Frontal cortex (tissue), 4 donors: Measurements from ENCODE around the gene MCL1. TPM values are rescaled to one million over a fixed set of nuclear protein-coding genes. Genes with fewer than 3 reads are reported as not detected.
"Not testable (repeated sequence)": the region's sequence is repeated elsewhere in the genome, so short reads cannot be mapped to it uniquely, and the experiment has no call there.

Experiments
- DNase-seq, 2 donors: peaks; one replicate each; pipeline ENCODE4 v3.0.0; 2012; ENCODE audit warnings: low spot score in 2 of 2
- FAIRE-seq: peaks from 2 replicates; lab custom pipeline; 2012; peaks lifted over from hg19 to GRCh38; lab: Jason Lieb, UNC
- total RNA-seq: library from RNA; depleted of rRNA; stranded (reverse); fragments of >200 nt; gene quantifications from one replicate; pipeline ENCODE4 v1.2.3, GENCODE V29; 2014
- donor health status: control.
- donor health status: control.
- donor health status: control.

Gene MCL1
- total RNA-seq, result 110 TPM

GRCh38 chr1:150579110-150579944 is at the start of gene MCL1:
MCL1 (minus strand) TSS chr1:150579610; CDS start chr1:150579530, 80 bp downstream.
- FAIRE-seq (no peak), DNase-seq (peak; percentile 94 to 97)

DNA sequence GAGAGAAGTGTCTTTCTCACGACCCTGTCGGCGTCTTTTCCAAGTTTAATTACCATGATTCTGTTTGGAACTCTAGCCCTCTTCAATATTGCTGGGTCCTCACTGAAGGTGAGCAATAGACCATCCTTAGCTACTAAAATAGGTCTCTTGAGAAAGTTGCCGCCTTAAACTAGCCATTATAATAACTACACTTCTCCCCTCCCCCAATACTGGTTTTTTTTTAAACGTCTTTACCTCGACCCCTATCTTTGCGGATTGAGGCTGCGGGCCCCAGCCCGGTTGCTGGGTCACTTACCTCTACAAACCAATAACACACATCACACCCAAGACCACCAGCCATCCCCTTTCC is 49.3 kb upstream of the MCL1 start:
- FAIRE-seq, result no peak

GRCh38 chr1:150627826-150628410 is 48.5 kb upstream of the MCL1 start:
- DNase-seq (no peak), FAIRE-seq (no peak)

More for the DNA sequence above, 49.3 kb upstream of the MCL1 start:
- no peak for DNase-seq

DNA sequence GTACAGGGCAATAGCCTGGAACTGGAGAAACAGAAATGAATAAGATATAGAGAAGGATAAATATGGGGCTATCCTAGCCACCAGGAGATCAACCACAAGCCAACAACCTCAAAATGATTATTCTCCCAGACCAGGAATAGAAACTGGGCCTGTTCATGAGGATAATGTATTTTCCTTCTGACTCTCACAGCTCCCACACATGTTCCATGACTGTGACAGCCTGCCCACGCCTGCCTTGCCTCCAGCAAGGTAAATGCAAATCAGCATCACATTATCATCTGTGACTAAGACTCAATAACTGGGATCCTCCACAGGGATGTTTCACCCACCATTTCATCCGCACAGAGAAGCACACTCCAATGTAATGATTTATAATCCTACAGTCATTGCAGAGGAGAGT is 46.7 kb upstream of the MCL1 start:
- DNase-seq (no peak), FAIRE-seq (no peak)

DNA sequence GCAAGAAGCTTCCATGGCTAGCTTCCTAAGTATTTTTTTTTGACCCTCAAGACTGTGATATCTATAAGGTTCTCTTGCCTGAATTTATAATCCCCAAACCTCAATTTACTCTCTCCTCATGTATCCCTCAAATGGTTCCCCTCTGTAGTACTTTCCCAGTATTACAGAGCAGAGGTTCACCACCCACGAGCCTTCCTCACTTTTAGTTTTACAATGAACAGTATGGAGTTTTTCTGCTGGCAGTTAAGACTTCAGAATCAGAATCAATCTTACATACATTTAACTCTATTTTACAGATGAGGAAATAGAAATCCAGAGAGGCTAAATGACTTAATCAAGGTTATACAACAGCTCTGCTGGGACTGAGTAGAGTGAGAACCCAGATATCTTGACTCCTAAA is 45.1 kb upstream of the MCL1 start:
- not testable (repeated sequence) for DNase-seq, FAIRE-seq

DNA sequence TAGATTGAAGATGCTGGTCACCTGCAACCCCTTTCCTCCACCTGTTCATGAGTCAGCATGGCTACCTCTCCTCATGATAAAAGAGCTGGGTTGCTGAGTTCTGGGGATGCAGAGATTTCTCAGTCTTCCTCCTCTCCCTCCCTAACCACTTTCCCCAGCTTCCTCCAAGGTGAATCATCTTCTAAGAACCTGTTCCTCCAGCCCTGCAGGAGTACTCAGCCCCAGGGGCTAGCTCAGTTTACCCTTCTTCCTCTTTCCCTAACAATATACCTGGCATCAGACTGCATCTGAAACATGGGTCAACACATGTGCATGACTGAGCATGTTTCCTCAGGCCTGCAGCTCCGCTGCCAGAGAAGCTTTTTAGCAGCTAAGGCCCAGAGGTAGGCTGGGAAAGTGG is 44.7 kb upstream of the MCL1 start:
- FAIRE-seq, result not testable (repeated sequence)

GRCh38 chr1:150622303-150622975 is 43.0 kb upstream of the MCL1 start:
- no peak for FAIRE-seq
- no peak for DNase-seq

More for the DNA sequence above, 44.7 kb upstream of the MCL1 start:
- DNase-seq, result not testable (repeated sequence)

DNA sequence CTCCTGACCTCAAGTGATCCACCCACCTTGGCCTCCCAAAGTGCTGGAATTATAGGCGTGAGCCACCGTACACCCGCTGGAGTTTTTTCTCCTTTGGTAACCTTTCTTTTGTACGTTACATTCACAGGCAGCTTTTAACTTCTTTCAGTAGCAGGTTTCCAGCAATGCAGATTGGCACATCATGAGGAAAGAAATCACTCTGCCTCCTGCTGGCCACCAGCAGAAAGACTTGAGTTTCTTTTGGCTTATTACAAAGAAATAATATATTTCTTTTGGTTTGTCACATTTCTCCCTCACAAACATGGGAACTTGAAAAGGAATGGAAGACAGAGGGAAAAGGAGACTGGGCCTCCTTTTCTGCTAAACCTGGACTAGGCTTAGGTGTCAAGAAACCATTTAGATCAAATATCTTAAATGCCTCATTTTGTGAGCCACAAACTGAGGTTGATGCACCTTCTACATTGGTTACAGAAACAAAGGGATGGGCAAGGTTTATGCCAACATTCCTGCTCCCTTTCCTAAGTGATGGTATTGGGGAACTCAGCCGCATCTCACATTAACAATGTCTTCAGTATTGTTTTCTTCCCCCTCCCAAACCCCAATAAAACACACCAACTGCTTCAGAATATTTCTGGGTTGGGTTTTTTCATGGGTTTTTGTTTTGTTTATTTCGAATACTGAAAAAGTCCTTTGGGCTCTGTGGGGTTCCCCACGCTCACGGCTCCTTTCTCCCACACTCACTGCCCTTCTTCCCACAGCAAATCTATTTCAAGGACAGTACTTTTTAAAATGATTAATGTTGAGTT is 42.3 kb upstream of the MCL1 start:
- FAIRE-seq (no peak), DNase-seq (no peak)

DNA sequence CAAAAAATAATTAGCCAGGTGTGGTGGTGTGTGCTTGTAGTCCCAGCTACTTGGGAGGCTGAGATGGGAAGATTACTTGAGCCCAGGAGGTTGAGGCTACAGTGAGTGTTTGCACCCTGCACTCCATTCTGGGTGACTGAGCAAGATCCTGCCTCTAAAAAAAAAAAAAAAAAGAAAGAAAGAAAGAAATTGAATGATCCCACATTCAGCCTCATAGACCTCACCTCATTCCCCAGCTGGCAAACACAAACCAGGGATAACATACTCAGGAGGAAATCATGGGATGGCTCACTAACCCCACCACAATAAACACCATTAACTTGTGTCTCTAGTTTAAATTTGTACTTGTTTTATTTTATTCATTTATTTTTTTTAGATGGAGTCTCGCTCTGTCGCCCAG is 41.5 kb upstream of the MCL1 start:
- no peak for FAIRE-seq

GRCh38 chr1:150619576-150620509 is 40.4 kb upstream of the MCL1 start:
- FAIRE-seq (no peak), DNase-seq (no peak)

More for the DNA sequence above, 41.5 kb upstream of the MCL1 start:
- DNase-seq, result no peak

DNA sequence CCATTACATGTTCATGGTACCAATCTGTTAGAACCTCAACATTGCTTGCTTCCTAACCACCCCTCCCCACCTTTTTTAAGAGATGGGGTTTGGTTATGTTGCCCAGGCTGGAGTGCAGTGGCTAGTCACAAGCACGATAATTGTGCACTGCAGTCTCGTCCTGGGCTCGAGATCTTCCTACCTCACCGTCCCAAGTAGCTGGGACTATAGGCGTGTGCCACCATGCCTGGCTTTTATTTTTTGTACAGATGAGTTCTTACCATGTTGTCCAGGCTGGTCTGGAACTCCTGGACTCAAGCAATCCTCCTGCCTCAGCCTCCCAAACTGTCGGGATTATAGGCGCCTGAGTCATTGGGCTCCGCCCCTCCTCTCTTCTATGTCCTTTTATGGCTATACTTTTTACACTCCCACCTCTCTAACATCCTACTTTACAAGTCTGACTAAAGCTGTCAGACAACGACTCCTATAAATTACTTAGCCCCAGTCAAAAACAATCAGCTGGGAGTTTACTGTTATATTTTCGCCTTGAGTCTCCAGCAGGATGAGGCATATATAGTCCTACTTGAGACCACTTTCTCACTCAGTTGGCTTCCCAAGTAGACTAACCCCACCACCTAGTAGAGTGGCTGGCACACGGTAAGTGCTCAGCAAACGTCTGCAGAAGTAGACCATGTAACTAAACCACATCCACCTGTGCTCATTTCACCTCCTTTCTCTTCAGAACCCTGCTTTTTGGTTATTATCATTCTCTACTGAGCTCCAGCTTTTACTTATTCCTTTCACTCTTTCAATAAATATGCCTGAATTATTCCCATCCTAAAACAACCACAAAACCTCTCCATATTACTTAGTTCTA is 36.2 kb upstream of the MCL1 start:
- DNase-seq (no peak), FAIRE-seq (no peak)

GRCh38 chr1:150613061-150613920 is 33.9 kb upstream of the MCL1 start:
- DNase-seq, result peak in 1 of 2 donors; percentile 40
- FAIRE-seq, result no peak

DNA sequence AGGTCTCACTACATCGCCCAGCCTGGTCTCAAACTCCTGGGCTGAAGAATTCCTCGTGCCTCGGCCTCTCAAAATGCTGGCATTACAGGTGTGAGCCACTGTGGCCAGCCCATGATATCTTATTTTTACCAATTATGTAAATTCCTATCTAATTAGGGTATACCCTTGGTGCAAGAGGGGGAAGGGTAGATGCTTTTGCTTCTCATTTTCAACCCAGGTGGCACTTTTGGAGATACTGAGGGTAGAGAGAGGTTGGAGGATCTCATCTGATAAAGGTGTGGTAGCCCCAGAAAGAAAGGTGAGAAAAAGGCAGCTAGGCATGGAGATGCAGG is 32.6 kb upstream of the MCL1 start:
- FAIRE-seq (no peak), DNase-seq (no peak)

DNA sequence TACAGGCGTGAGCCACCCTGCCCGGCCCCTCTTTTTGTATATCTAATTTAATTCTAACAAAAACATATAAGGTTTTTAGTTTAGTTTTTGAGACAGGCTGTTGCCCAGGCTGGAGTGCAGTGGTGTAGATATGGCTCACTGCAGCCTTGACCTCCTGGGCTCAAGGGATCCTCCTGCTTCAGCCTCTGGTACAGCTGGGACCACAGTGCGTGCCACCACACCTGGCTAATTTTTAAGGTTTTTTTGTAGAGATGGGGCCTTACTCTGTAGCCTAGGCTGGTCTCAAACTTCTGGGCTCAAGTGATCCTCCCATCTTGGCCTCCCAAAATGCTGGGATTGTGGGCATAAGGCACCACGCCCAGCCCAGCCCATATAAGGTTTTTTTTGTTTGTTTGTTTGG is 31.2 kb upstream of the MCL1 start:
- DNase-seq, result no peak
- no peak for FAIRE-seq

GRCh38 chr1:150609732-150610131 is 30.3 kb upstream of the MCL1 start:
- DNase-seq (no peak), FAIRE-seq (no peak)

GRCh38 chr1:150606463-150607142 is 27.2 kb upstream of the MCL1 start:
- FAIRE-seq, result no peak

DNA sequence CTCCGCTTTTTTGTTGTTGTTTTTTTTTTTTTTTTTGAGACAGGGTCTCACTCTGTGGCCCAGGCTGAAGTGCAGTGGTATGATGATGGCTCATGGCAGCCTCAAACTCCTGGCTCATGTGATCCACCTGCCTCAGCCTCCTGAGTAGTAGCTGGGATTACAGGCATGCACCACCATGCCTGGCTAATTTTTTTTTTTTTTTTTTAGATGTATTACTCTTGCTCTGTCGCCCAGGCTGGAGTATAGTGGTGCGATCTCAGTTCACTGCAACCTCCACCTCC is 26.0 kb upstream of the MCL1 start:
- not testable (repeated sequence) for FAIRE-seq

More at GRCh38 chr1:150606463-150607142, 27.2 kb upstream of the MCL1 start:
- no peak for DNase-seq

More for the DNA sequence above, 26.0 kb upstream of the MCL1 start:
- DNase-seq, result not testable (repeated sequence)
